WTC11 (cell line): ENCODE results near the gene VIT.

ENCODE experiments used
- MYBL2 ChIP-seq: sonication (generic); formaldehyde crosslinking; IDR thresholded peaks from 2 replicates; pipeline ENCODE4 v1.8.1; 2023; ENCODE audit warnings: mild to moderate bottlenecking, moderate library complexity, missing genetic modification reagents
- TF ChIP-seq, protein P1 (sequence below): fragments of 200-600 bp; IDR thresholded peaks from 2 replicates; pipeline ENCODE4 v1.8.0; 2022; ENCODE audit warnings: antibody characterized with exemption
- TF ChIP-seq, protein P2 (sequence below): sonication (generic); formaldehyde crosslinking; IDR thresholded peaks from 2 replicates; pipeline ENCODE4 v1.8.0; 2022; ENCODE audit warnings: mild to moderate bottlenecking, missing genetic modification reagents

DNA sequence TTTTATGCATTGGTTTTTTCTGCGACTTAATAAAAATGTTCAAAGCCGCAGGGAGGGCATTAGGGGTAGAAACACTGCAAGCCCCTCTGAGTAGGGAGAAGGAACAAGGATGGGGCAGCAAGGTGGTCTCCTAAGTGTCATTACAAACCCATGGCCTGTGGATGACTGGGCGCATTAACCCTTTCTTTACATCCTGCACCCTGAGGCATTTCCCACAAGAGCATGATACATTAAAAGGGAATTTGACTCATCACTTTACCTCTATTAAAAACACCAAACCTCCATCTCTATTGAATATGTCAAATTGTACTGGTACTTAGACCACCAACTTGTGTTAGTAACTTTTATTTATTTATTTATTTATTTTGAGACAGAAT lies 112.5 kb downstream of the VIT start:
- TF ChIP-seq MYBL2 (CRISPR knock-in tag), result no peak
- TF ChIP-seq, protein P1, sequence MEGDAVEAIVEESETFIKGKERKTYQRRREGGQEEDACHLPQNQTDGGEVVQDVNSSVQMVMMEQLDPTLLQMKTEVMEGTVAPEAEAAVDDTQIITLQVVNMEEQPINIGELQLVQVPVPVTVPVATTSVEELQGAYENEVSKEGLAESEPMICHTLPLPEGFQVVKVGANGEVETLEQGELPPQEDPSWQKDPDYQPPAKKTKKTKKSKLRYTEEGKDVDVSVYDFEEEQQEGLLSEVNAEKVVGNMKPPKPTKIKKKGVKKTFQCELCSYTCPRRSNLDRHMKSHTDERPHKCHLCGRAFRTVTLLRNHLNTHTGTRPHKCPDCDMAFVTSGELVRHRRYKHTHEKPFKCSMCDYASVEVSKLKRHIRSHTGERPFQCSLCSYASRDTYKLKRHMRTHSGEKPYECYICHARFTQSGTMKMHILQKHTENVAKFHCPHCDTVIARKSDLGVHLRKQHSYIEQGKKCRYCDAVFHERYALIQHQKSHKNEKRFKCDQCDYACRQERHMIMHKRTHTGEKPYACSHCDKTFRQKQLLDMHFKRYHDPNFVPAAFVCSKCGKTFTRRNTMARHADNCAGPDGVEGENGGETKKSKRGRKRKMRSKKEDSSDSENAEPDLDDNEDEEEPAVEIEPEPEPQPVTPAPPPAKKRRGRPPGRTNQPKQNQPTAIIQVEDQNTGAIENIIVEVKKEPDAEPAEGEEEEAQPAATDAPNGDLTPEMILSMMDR, result no peak
- TF ChIP-seq, protein P2, sequence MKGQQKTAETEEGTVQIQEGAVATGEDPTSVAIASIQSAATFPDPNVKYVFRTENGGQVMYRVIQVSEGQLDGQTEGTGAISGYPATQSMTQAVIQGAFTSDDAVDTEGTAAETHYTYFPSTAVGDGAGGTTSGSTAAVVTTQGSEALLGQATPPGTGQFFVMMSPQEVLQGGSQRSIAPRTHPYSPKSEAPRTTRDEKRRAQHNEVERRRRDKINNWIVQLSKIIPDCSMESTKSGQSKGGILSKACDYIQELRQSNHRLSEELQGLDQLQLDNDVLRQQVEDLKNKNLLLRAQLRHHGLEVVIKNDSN (CRISPR knock-in tag), result no peak
